HG02759 (cell line): ENCODE results near the gene PTH2.
"Not testable (repeated sequence)": the region's sequence is repeated elsewhere in the genome, so short reads cannot be mapped to it uniquely, and the experiment has no call there.

Source experiments
- ATAC-seq: cut with Tn5 transposase; IDR thresholded peaks from one replicate; pipeline ENCODE4 v1.9.1; 2021; ENCODE audit warnings: mild to moderate bottlenecking, moderate library complexity; ENCODE audit not compliant: unreplicated experiment

PTH2 gene

DNA sequence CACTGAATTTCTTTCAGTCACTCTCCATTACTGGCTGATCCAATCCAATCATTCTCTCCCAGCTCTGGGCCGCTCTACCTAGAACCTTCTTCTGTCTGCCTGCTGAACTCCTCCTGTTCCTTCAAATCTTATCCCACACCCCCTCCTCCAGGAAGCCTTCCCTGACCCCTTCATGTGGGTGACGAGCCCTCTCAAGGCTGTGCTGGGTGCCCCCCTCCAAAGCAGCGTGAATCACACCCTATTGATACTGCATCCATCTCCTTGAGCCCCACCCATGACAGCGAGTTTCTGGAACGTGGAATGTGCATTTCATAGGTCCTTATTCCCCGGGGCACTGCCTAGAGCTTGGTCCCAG lies 25.2 kb upstream of the PTH2 start:
- ATAC-seq, result no peak

DNA sequence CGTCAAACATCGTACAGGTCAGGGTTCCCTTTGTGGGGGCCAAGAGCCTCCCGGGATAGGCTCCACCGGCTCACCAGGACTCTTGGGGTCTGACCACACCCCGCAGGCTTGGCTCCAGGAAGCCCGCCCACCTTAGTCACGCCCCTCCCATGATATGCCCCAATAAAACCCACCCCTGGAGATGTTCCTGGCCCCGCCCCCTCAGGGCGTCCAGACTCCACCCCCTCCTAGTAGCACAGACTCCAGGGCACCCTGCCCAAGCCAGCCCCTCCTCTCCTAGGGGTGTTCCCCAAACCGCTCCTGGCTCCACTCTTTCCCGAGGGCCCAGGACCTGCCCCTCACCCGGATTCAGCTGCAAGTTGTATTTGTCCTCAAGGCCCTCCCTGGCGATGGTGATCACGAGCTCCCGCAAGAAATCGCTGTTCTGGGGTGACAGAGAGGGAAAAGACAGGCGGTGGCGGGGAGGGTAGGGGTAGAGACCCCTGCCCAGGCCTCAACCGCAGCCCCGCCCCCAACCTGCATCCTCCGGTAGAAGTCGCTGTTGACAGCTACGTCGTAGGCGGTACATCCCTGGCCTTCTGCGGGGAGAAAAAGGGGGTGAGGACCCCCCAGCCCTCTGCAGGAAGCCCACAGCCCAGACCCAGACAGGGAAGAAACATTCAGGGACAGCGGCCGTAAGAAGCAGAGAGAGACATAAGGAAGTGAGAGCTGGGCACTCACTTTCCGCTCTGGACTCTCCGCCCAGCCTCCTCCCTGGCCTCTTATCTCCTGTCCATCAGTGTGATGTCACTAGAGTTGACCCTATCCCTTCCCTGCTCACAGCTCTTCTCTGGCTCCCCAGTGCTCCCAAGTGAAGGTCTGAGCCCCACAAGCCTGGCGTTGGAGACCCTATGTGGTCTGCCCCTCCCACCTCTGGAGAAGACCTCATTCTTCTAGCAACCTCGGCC lies 24.5 kb upstream of the PTH2 start:
- ATAC-seq, result no peak

DNA sequence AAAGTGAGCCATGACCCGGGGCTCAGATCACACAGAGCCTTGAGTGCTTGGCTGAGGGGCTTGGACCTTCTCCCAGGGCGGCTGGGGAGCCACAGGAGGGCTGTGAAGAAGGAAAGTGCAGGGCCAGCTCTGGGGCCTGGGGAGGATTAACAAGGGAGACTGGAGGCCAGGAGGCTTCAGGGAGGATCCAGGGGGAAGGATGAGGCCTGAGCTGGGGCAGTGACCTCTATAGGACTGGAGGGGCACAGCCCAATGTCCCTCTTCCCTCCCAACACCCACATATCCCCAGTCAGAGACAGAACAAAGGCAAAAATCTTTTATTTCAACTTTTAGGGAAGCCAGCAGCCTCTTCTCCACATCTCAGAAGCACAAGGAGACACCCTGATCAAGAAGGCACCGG lies 22.8 kb upstream of the PTH2 start:
- ATAC-seq, result no peak

DNA sequence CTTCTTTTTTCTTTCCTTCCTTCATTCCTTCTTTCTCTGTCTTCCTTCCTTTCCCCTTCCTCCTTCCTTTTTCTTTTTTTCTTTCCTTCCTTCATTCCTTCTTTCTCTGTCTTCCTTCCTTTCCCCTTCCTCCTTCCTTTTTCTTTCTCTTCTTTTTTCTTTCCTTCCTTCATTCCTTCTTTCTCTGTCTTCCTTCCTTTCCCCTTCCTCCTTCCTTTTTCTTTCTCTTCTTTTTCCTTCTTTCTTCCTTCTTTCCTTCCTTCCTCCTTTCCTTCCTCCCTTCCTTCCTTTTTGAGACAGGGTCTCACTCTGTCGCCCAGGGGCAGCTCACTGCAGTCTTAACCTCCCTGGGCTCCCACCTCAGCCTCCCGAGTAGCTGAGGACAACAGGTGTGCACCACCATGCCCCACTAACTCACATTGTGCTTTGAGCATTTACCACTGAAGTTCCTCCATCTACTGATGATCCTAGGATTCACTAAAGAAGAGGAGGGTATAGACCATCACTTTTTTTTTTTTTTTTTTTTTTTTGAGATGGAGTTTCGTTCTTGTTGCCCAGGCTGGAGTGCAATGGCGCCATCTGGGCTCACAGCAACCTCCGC lies 21.0 kb upstream of the PTH2 start:
- ATAC-seq, result not testable (repeated sequence)

DNA sequence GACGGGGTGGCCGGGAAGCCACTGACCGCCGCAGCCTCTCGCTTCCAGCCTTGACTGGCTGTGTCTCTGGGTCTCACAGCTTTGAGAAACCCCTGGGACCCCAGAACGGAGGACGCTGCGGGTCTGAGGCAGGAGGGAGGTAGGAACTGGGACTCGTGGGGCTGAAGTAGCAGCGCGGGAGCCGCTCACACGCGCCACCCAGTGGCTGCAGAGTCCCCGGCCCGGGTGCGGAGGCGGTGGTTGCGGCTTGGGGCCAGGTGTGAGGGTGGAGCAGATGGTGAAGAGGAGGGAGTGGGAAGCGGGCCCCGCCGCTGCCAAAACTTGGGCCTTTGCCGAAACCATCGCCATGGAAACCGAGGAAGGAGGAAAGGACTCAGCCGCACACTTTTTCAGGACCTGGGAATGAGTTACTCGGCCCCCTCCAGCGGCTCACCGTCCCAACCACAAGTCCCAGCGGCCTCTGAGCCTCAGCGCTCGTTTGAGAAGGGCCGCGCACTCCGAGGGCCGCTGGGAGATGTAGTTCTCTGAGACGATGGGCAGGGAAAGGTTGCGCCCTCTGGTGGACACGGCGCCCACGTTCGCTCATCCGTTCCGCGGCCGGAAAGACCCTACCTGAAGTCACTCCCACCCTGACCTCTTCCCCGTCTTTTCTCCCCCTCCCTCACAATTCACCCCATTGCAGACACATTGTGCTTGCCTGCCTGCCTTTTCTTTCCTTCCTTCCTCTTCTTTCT lies 20.3 kb upstream of the PTH2 start:
- peak; percentile 83 for ATAC-seq

DNA sequence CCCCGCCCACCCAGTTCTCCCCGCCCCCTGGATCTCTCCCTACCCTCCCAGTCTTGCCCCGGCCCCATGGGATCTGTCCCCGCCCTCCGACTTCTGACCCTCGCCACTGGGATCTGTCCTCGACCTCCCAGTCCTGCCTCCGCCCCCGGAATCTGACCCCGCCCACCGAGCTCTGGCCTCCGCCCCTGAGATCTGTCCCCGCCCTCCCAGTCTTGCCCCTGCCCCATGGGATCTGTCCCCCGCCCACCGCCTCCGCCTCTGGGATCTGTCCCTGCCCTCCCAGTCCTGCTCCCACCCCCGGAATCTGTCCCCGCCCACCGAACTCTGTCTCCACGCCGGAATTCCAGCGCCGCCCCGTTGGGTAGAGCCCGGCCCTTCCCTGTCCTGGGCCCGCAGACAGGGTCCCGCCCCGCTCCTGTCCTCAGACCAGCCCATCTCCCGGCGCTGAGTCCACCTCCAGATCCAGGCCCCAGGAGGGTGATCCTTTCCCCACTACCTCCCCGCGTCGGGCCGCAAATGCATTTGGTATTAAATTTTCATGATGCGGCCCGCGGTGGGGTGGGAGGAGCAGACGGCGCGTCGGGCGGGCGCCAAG lies 19.6 kb upstream of the PTH2 start:
- ATAC-seq, result peak; percentile 19

DNA sequence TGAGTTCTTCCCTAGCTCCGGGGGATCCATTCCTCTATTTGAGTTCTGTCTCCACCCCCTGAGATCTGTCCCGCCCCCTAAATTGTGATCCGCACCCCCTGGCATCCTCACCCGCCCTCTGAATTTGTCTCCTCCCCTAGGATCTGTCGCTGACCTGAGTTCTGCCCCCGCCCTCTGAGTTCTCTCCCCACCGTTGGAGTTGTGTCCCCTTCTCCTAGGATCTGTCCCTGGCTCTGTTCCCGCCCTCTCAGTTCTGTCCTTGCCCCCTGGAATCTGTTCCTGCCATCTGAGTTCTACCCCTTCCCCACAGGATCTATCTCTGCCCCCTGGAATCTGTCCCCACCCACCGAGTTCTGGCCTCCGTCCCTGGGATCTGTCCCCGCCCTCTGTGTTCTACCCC lies 19.1 kb upstream of the PTH2 start:
- no peak for ATAC-seq

DNA sequence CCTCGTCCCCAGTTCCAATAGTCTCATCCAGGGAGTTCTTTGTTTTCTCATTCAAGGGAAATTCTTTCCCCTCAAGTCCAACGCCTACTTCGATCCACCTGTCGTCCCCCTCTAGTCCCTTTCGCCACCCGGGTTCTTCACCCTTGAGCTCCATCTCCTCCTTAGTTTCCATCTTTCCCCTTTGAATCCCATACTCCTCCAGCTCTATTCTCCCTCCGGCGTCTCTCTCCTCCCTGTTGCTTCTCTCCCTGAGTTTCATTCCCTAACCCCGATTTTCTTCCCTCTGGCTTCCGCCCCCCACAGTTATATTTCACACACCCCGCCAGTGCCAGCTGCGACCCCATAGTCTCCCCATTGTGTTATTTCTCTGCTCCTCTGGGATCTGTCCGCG lies 18.7 kb upstream of the PTH2 start:
- no peak for ATAC-seq

DNA sequence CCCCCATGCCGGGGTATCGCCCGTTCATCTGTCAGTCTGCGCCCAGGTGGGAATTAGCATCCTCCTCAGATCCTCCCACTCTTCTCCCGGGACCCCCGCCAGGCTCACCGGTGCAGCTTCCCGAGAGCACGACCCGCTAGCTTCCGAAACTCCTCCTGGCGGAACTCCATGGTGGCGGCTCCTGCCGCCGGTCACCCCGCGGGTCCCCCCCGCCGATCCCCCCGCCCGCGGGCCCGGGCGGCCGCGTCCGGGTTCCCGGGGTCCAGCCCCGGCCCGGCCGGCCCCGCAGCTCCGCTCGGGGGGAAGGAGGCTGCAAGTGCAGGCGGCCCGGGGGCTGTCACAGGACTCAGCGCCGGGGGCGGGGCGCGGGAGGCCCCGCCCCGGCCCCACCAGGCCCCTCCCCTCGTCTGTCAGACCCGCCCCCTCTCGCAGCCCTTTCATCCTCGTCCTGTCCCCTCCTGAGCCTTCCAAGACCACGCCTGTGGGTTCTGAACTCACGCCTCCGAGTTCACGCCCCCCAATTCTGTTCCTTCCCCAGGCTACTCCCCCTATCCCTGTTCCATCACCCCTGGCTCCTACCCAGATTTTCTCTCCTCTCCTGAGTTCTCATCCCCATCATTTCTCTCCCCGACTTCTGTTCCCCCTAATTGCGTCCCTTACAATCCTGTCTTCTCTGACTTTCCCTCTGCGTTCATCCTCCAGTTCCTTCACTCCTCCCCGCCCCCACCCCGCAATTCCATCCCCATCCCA lies 18.1 kb upstream of the PTH2 start, which contains the start of gene SLC17A7:
SLC17A7 (minus strand) TSS at position 318 of the 750 bp plus-strand sequence; CDS start at position 170, 148 bp downstream.
- ATAC-seq, result no peak

DNA sequence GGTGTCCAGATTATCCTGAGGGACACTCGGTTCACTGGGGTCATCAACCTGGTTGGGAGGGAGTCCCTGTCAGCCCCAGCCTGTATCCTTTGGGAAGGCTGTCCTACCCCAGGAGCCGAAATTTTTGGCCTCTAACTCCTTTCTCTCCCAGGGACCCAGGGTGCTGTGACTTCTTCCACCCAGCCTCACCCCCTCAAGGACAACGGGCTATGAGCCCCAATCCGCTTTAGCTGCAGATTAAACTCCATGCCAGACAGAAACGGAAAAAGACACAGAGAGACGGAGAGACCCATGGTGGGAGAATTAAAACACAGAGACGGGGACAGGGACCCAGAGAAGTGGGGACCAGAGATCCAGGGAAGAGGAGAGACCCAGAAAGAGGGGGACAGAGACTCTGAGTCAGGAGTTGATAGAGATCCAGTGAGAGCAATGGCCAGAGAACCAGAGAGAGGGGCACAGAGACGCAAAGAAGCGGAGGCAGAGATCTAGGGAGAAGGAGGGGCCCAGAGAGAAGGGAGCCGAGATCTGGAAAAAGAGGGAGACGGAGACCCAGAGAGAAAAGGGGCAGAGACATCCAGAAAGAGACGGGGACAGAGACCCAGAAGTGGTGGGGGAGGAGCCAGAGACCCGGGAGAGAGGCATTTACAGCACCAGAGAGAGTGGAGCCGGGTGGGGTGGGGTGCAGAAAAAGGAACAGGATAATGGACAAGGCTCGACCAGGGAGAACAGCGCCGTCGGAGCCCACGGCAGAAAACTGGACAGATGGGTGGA lies 17.4 kb upstream of the PTH2 start:
- ATAC-seq, result no peak

DNA sequence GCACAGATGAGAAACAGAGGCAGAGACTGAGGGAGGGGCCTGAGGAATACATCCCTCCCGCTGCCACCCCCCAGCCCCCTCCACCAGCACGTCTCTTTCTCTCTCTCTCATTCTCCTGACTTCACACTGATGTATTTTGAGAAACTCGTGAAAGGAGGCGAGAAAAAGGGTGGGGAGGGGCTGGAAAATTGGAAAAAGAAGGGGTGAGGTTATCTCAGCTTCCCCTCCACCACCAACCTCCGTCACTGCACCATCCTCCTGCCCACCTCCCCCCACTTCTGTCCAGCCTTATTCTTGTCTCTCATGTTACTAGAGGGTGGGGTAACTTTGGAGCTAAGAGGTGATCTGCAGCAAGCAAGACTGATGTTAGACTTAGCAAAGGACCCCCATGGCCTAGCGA lies 16.6 kb upstream of the PTH2 start:
- ATAC-seq, result no peak

DNA sequence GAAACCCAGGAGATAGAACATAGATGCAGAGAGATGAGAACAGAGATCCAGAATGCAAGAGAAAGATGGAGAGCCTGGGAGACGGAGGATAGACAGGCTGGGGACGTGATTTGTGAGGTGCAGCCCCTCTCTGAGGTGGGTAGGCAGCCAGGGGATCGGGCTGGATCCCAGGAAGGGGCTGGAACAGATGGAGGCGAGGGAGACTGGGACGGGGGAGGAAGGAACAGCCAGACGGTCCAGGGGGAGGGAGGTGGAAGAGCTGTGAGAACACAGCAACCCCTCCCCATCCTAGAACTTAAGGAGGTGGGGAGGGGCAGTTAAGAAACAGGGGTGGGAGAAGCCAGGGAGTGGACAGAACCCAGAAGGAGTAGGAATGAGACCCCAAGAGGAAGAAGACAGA lies 15.0 kb upstream of the PTH2 start:
- no peak for ATAC-seq

DNA sequence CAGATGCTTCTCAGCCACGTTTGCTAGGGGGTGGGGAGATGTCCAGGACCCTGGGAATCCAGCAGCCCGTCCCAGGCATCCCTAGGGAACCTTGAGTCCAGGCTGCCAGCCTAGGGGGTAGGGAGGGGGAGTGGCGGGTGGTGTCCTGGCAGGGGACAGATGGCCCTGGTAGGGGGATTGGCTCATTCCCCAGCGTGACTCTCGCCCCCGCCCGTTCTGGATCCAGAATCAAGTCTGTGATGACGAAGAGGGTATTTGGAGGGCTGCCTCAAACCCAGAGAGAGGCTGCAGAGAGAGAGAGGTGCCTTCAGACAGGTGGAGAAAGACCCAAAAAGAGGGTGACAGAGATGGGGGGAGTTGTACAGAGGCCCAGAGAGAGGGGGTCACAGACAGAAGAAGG lies 14.0 kb upstream of the PTH2 start:
- ATAC-seq, result no peak

DNA sequence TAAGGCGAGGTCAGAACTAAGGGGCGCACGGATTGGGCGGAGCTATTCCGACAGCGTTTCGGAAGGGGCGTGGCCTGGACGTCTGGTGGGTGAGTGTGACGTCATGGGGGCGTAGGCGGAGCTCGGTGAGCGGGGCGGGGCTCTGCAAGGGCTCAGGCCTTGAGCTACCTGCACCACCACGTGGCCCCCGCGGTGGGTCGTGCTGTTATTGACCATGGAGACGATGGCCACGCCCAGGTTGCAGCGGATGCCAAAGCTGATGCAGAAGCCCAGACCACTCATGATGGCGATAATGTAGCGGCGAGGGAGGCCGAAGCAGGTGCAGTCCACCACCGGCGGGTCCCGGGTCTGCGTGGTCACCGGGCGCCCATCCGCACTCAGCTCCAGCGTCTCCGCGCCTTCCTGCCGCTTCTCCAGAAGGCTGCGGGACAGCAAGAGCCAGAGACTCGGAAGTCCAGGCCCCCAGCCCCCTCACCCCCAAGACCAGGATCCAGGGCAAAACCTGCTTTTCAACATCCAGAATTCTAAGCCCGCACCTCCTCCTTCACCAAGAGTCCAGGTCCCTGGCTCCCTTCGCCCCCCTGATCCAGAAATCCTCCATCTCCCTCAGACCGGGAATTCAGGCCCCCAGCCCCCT lies 13.3 kb upstream of the PTH2 start:
- ATAC-seq, result no peak

DNA sequence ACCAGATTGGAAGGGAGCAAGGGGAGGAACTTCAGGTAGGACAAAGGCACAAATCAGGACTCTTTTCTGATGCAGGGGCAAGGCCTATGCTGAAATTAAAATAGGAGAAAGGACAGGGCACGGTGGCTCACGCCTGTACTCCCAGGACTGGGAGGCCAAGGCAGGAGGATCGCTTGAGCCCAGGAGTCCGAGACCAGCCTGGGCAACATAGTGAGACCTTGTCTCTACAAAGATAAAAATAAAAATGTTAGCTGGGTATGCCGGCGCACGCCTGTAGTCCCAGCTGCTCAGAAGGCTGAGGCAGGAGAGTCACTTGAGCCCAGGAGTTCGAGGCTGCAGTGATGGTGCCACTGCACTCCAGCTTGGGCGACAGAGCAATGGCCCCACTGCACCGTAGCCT lies 12.4 kb upstream of the PTH2 start:
- ATAC-seq, result no peak

DNA sequence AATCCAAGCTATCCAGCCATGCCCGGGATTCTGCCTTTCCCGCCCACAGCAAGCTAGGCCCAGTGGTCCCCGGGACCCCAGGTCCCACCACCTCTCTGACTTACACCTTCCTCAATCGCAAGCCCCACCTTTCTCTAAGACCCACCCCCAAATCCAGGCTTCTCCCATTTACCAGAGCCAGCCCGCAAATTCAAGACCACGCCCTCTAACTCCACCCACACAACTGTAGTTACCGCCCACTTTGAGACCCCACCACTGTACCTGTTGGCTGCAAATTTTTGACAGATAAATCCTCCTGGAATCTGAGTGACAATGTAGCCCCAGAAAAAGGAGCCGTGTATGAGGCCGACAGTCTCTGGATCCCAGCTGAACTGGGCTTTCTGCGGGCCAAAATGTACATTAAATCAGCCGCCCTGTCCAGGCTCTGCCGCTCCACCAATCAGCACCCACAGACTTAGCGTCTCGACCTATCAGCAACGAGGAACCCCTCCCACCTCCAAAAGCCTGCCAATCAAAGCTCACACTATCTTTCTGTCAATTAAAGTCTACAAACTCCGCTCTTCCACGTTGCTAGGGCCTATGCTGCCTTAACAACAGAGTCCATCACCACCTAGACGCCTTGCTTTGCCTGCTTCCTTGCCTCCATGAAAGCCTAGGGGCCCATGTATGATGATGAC lies 11.8 kb upstream of the PTH2 start:
- no peak for ATAC-seq

DNA sequence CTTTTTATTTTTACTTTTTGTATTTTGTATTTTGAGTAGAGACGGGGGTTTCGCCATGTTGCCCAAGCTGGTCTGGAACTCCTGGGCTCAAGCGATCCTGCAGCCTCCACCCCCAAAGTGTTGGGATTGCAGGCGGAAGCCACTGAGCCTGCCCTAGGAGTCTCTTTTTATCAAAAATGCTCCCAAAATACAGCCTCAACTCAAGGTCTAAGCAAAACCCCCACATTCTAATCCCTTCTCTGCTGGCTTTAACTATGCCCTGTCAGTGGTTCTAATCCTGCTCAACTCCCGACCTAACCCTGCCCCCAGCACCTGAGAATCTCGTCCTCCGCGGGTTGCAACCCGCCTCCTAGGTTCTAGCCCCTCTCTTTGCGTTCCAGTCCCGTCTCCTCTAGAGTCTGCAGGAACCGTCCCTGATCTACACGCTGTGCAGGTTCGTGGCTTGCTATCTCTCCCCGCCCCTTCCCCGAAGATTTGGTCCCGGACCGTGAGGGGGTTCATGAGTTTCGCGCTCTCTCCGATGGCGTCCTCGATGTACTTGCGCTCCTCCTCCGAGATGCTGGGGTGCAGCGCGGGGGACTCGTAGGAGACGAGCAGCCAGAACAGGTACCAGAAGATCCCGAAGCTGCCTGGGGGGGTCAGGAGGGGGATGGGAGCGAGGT lies 10.1 kb upstream of the PTH2 start:
- no peak for ATAC-seq
